Fibroblast of the conjunctiva (primary cell): ENCODE measurements around the gene SASH3.
A peak's percentile ranks its signal among the peaks of the same experiment; 100 is the strongest.

Experiments used
- DNase-seq: peaks from one replicate; pipeline ENCODE4 v3.0.0-alpha.2; 2010; ENCODE audit warnings: low read depth

Gene SASH3

DNA sequence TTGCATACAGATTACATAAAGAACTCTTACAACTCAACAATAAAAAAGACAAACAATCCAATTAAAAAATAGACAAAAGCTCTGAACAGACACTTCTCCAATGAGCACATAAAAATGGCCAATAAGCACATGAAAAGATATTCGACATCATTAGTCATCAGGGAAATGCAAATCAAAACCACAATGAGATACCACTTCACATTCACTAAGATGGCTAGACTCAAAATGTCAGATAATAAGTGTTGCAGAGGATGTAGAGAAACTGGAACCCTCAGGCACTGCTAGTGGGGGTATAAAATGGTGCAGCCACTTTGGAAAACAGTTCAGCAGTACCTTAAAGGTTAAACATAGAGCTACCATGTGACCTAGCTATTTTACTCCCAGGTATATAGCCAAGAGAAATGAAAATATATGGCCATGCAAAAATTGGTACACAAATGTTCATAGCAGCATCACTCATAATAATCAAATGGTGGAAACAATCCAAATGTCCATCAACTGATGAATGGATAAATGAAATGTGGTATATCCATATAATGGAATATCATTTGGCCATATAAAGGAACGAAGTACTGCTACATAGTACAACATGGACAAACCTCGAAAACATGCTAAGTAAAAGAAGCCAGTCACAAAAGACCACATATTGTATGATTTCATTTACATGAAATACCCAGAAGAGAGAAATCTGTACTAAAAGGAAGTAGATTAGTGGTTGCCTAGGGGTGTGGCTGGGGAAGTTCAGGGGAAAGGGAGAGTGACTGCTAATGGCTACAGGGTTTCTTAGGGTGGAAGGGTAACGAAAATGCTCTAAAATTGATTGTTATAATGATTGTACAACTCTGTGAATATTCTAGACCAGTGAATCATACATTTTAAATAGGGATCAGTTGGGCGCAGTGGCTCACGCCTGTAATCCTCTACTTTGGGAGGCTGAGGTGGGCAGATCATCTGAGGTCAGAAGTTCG, 29.4 kb downstream of the SASH3 start:
- no peak for DNase-seq

DNA sequence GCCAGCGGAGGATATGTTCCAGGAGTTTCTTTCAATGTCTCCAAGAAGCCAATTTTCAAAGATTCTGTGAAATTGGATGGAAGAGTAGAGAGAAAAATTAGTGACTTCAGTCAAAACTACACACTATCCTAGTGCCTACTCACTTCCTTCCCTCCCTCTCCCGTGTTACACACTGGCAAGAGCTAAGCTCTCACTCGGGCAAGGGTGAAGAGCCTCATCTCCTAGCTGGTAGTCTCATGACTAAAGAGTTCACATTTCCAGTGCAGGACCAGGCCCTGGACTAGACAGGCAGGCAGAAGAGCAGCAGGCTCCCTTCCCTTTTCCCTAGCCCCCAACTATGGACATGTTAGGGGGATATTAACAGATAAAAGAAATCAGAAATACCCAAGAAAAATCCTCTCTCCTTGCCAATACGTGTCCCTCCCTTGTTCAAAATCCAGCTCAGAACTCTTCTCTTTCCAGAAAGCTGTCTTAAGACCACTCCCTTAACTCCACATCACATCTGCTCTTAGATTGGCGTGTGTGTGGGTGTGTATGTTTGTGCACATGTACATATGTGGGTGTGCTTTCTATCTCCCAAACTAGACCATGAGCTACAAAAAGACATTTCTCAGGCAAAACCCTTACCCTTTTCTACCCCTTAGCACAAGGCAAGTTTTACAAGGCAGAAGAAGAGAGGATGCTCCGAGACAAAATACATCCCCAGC, 34.1 kb downstream of the SASH3 start:
- no peak for DNase-seq

DNA sequence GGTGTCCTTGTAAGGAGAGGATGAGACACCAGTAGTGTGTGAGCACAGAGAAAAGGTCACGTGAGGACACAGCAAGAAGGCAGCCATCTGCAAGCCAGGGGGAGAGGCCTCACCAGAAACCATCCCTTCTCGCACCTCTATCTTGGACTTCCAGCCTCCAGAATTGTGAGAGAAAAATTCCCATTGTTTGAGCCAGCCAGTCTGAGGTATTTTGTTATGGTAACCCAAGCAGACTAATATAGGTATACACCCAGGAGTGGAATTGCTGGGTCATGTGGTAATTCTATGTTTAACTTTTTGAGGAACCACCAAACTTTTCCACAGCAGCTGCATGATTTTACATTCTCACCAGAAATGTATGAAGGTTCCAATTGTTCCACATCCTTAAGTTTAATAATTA, 38.4 kb downstream of the SASH3 start:
- DNase-seq, result no peak

DNA sequence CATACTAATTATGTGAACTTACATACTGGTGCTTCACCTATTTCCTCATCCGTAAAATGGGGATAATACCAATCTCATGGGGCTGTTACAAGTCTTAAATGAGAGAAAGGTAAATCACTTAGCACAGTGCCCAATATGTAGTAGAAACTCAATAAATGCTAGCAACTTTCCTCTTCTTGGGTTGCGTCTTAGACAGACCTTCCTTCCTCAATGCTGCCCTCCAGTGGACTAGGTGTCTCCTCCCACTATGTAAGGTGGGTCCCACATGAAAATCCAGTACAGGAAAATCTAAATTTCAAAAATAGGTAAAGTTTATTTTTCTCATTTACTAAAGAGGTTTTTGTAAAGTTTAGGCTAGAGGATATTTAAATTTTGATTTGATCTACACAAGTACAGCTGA, 43.4 kb downstream of the SASH3 start:
- peak; percentile 29 for DNase-seq

DNA sequence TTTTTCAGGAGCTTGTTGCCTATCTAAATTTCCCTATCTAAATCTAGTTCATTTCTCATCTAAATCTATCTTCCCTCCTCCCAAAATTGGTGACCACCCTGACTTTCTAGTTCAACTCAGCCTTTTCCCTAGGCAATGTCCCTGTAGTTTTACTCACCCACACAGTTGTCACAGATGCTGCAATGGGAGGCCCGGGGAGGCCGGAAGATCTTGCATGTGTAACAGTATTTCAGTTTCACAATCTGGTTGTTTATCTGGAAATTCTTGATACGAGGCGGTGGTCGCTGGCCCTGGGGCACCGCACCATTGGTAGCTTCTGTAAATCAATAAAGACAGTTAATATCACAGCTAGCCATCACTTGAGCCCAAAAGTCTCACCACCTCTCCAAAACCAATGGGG, 43.8 kb downstream of the SASH3 start:
- no peak for DNase-seq

DNA sequence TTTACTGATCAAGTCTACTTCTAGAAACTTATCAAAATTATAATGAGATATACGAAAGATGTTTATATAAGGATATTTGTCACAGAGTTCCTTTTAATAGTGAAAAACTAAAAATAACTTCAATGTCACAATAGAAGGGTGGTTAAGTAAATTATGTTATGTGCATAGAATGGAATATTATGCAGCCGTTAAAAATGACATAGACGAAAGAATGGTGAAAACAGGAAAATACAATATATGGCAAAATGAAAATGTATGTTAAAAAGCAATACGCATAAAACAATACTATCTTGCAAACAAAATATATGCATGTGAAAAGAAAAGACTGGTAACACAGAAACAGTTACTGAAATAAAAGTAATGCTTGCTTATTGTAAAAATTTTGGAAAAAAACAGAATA, 44.9 kb downstream of the SASH3 start:
- DNase-seq, result no peak

DNA sequence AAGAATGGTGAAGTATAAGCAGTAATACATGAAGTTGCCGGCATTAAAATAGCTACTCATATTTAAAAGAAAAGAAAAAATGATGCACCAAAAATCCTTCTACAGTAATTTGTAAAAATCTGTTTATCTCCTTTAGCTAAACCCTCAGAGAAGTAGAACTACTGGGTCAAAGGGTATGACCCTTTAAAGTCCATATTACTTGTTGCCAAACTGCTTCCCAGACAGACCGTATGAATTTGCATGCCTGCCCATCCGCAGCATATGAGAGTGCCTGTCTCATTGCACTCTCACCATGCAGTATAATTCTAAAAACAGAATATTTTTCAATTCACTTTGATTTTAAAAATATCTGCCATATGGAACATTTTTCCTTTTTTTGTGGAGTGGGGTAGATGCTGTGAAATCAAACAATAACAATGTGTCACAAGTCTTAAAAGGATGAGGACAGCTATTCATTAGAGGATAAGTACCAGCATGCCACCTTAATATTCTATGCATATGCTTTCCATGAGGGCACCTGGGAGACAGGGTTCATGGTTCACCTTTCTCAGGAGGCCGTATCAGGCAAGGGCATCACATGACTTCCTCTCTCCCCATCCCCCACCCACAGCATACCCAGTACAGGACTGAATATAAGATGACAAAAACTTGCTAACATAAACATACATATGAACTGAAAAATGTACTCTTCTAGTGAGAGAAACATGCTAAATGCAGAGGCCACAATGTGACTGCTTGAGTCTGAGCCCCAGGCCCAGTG, 46.2 kb downstream of the SASH3 start:
- no peak for DNase-seq

DNA sequence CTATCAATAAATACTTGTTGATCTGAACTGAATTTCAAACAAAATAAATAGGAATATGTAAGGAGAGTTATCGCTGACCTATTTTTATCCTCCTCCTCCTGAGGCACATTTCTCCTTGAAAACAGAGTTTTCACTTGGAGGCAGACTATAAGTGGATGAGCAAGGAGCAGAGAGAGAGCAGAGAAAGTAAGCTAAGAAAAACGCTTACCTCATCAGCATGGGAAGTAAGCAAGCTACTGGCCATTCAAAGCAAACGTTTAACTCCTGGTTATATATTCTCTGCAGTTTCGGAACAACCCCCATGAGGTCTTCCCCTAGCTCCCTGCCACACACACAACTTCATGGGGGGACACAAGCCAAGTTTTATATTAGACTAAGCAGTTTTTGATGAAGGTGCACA, 50.7 kb downstream of the SASH3 start:
- no peak for DNase-seq

DNA sequence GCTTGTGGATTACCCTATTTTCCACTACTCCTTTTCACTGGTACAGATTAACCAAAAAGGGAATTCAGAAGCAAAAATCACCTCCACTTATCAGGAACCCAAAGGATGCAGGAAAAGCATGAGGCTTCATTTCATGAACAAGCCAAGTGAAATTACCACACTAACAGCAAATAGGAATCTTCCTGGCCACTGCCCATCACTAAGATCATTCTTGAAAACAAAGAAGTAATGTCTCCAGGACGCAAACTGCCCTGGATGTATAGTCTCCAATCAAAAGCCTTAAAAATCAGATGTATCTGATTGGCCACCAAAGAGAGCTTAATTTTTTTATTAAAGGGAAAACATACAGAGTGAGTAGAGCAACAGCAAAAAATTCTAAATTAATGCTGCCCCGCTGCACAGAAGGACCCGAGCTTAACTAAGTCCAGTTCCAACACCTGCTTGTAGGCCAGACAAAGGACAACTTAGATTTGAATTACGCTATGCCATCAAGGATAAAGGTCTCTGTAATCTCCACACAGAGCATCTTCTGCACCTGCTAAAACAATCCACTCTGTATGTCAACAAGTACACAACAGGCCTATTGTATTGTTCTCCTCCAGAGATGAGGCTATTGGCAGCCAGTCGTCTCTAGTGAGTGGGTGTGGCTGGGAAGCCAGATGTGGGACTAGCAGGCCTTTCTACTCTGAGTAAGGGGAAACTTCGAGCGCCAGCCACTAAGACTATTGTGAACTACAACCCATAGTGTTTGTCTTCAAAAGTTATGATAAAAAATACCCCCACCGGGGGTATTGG, 51.5 kb downstream of the SASH3 start:
- no peak for DNase-seq

DNA sequence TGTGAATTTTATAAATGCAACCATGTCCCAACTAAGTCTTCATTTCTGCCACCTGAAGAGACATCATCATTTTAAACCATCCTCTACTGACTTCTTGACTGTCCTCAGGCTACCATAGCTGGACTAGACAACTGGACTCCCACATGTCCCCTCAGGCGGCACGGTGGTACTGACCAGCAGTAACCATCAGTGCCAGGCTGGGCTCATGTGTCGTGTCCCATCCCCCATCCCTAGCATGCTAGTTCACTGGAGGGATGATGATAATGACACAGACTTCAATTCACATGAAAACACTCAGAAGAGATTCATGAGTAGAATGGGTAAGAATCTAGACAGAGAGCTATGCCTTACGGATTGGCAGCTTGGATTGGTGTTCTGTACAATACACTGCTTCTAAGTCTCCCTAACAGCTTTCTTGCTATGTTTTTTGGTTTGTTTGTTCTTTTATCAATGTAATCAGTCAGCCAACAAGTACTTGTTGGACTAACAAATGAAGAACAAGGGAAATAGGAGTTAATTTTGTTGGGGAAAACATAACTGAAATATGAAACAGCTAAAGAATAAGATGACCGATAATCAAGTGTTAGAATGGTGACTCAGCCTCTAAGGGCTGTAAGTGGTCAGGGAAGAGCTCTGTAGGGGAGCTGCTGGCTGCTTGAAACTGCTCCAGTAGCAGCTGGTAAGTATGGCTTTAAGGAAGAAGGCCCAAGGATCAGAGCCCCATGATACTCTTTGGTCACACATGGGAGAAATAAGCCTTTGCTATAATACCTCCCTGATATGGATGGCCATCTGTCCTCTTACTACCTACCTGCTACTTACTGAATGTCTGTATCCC, 53.6 kb downstream of the SASH3 start:
- DNase-seq, result peak; percentile 23

DNA sequence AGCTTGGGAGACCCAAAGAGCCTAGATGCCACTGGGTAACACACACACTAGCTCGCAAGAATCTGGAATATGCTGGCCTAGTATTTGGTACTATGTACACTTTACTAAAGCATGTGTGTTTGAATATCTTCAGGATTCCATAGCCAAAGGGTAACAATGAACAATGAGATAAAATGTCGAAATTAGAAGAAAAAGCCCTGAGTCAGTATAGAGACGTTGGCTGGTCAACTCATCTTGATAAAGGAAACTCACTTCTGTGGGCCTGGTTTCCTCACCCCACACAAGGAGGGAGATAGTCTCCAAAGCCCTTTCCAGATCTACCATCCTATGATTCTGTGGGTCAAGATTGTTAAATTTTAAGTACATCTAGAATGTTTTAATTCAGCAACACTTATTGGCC, 57.1 kb downstream of the SASH3 start:
- DNase-seq, result no peak

DNA sequence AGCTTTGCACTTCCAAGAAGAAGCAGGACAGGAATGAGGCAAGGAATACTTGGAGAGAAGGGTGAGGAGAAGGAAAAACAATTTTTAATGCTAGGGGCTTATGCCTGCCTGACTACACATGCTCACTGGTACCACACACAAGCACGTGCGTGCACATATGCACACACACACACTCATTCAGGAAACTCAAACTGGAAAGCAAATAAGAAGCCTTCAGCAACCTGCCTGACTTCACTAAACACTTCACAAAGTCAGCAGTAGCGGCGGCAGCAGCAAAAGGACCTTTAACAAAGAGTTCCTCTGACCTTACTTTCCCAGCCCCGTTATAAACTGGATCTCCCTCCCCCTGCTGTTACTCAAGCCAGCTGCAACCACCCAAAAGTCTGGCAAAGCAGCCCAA, 60.6 kb downstream of the SASH3 start:
- DNase-seq, result no peak

DNA sequence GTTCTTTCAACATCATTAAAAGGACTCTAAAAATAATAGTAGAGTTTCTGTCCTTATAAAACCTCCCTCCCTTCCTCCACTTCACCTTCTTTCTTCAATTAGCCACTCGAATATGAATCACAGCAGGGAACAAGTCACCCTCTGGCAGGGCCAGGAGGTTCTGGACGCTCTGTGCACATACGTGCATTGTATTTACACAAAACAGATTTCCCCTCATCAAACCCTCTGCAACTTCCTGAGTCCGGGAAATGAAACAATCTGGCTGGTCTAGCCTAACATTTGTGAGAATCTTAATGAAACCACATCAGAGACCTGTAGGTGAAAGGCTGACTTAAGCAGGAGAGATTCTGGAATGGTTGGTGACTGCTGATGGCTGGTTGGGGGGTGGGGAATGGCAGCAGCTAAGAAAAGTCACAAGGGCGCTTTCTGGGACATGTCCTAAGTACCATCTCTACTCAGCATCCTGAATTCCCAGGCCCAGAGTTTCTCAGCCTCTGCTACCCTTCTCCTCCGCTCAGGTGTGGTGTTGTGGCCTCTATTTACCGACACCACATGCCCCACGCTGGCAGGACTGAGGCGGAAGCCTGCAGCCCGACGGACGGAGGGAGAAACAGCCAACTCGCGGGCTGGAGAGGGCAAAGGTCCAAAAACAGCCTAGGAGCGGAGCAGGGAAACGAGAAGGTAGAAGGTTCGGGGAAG, 62.9 kb downstream of the SASH3 start:
- no peak for DNase-seq

DNA sequence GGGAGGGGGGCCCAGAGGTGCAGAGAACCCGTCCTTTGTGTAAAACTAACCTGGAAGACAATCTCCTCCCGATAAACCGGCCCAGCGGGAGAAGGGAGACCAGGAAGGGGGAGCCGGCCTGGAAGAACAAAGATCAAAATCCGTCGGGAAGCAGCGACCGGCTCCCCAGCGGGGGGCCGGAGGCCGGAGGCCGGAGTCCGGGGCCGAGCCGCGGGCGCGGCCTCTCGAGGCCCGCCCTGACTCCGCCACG, 63.4 kb downstream of the SASH3 start:
- DNase-seq, result no peak

DNA sequence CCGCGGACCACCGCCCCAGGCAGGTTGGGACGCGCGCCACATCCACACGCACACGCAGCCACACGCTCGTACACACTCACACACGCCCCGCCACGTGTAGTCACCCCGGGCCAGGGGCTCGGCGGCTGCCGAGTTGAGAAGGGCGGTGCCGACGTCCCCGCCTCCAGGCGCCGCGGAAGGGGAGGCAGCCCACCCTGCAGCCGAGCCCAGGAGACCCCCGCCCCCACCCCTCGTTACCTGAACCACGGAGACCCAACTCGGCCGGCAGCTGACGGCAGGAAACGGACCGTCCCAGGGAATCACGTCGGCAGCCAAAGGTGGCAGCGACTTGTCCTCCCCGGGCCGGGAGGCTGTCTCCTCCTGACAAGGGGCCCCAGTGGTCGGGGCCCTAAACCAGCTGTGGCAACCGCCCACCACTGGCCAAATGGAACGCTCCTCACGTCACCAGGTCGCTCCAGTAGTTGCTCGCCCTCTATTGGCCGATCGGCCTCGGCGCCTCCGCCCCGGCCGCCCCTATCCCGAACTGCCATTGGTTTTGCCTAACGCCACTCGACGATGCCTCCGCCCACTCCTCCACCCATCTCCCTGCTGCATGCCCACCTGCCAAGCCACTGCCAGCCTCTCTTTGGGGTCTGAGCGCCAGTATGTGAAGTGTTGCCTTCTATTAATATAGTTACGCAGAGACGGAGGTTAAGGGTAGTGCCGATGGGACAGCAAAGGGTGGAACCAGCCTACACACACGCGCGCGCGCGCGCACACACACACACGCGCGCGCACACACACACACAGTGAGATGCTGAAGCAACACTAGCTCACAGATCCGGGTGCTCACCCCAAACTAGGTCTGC, 63.9 kb downstream of the SASH3 start, which contains the start of gene ZDHHC9:
TSS of gene ZDHHC9 (minus strand) at position 428 of the 848 bp plus-strand sequence. CDS start 1,941 bp downstream, outside the sequence.
- DNase-seq, result peak; percentile 72
